DOHH2 (cell line): ENCODE data around the gene LONRF3.
"Not testable (repeated sequence)": the region's sequence is repeated elsewhere in the genome, so short reads cannot be mapped to it uniquely, and the experiment has no call there.

ENCODE experiments used
- H3F3A ChIP-seq: fragments of 200-600 bp; sonication (generic), shearing (Covaris generic); 2 replicates; pipeline ENCODE4 v1.6.0; 2016; ENCODE audit warnings: antibody characterized with exemption, mild to moderate bottlenecking; ENCODE audit not compliant: control insufficient read depth, insufficient read depth
- H3K27ac ChIP-seq: fragments of 200-600 bp; sonication (generic); 2 replicates; pipeline ENCODE4 v1.5.1; 2014; ENCODE audit warnings: low read depth, mild to moderate bottlenecking, low read length, moderate library complexity
- H3K27me3 ChIP-seq: fragments of 200-600 bp; sonication (generic); 2 replicates; pipeline ENCODE4 v1.6.1; 2014; ENCODE audit warnings: mild to moderate bottlenecking, low read length, mixed read lengths; ENCODE audit not compliant: control insufficient read depth
- H3K36me3 ChIP-seq: fragments of 200-600 bp; sonication (generic); 2 replicates; pipeline ENCODE4 v1.6.1; 2014; ENCODE audit warnings: mild to moderate bottlenecking, low read length, moderate library complexity, mixed read lengths; ENCODE audit not compliant: control insufficient read depth
- H3K4me1 ChIP-seq: fragments of 200-600 bp; sonication (generic); 2 replicates; pipeline ENCODE4 v1.6.1; 2014; ENCODE audit warnings: mild to moderate bottlenecking, low read length, mixed read lengths; ENCODE audit not compliant: control insufficient read depth
- H3K4me2 ChIP-seq: fragments of 200-600 bp; sonication (generic); 2 replicates; pipeline ENCODE4 v1.6.0; 2014; ENCODE audit warnings: mild to moderate bottlenecking, low read length, moderate library complexity
- H3K4me3 ChIP-seq: fragments of 200-600 bp; sonication (generic); 2 replicates; pipeline ENCODE4 v1.5.1; 2014; ENCODE audit warnings: mild to moderate bottlenecking, low read length, mixed read lengths
- H3K79me2 ChIP-seq: fragments of 200-600 bp; sonication (generic); 2 replicates; pipeline ENCODE4 v1.6.1; 2014; ENCODE audit warnings: mild to moderate bottlenecking, low read length, mixed read lengths; ENCODE audit not compliant: control insufficient read depth
- H3K9me2 ChIP-seq: fragments of 200-600 bp; sonication (generic); replicated peaks from 2 replicates; pipeline ENCODE4 v1.6.1; 2014; ENCODE audit warnings: mild to moderate bottlenecking, low read length, mixed read lengths; ENCODE audit not compliant: control insufficient read depth
- H3K9me3 ChIP-seq: fragments of 200-600 bp; sonication (generic); 2 replicates; pipeline ENCODE4 v1.6.1; 2014; ENCODE audit warnings: antibody characterized with exemption, low read length, mixed read lengths; ENCODE audit not compliant: control insufficient read depth, insufficient read depth
- H4K20me1 ChIP-seq: fragments of 200-600 bp; sonication (generic); 2 replicates; pipeline ENCODE4 v1.6.0; 2014; ENCODE audit warnings: low read depth, mild to moderate bottlenecking, antibody characterized with exemption, low read length, moderate library complexity; ENCODE audit not compliant: control insufficient read depth, insufficient read depth
- CTCF ChIP-seq: fragments of 200-600 bp; sonication (generic); IDR thresholded peaks from one replicate; pipeline ENCODE4 v1.5.1; 2014; ENCODE audit warnings: antibody characterized with exemption, mild to moderate bottlenecking, low read depth, low read length; ENCODE audit not compliant: poor library complexity, severe bottlenecking
- EZH2phosphoT487 ChIP-seq: fragments of 200-600 bp; sonication (generic); IDR thresholded peaks from 2 replicates; pipeline ENCODE4 v1.6.1; 2017; ENCODE audit warnings: borderline replicate concordance, mild to moderate bottlenecking, antibody characterized with exemption, low read length, moderate library complexity, mixed read lengths

The LONRF3 gene

GRCh38 chrX:119015407-119016237 is 41.2 kb downstream of the LONRF3 start:
- no peaks in the 10 kb centered on the region for H3K9me3 ChIP-seq
- no peaks in the 10 kb centered on the region for H3K9me2 ChIP-seq
- no peaks in the 10 kb centered on the region for H3K27me3 ChIP-seq
- no peak overlapping the region for H3K27ac ChIP-seq
- H3K36me3 ChIP-seq, result no peaks in the 10 kb centered on the region
- H3F3A ChIP-seq, result no peaks in the 10 kb centered on the region
- H3K4me2 ChIP-seq, result no peak overlapping the region
- TF ChIP-seq CTCF, result no peak
- TF ChIP-seq EZH2phosphoT487, result no peak
- H3K4me3 ChIP-seq, result no peak overlapping the region
- H3K79me2 ChIP-seq, result no peaks in the 10 kb centered on the region
- H4K20me1 ChIP-seq, result no peaks in the 10 kb centered on the region
- peaks cover 2% of the 10 kb centered on the region; the same call in 1 of the 2 replicates for H3K4me1 ChIP-seq

- H3F3A ChIP-seq, result no peaks in the 10 kb centered on the region
- H3K27ac ChIP-seq, result no peak overlapping the region
- no peaks in the 10 kb centered on the region for H3K9me3 ChIP-seq
- H3K4me3 ChIP-seq, result no peak overlapping the region
- no peaks in the 10 kb centered on the region for H3K27me3 ChIP-seq
- no peak overlapping the region for H3K4me2 ChIP-seq
- no peaks in the 10 kb centered on the region for H3K79me2 ChIP-seq
- H4K20me1 ChIP-seq, result no peaks in the 10 kb centered on the region
- peaks cover 2% of the 10 kb centered on the region; the same call in 1 of the 2 replicates for H3K4me1 ChIP-seq
- TF ChIP-seq CTCF, result no peak
- TF ChIP-seq EZH2phosphoT487, result no peak
- no peaks in the 10 kb centered on the region for H3K36me3 ChIP-seq
- no peaks in the 10 kb centered on the region for H3K9me2 ChIP-seq
Observed at GRCh38 chrX:119017077-119017476, 42.7 kb downstream of the LONRF3 start.

GRCh38 chrX:119025900-119026299 is 51.5 kb downstream of the LONRF3 start:
- Histone ChIP-seq H4K20me1 (no peaks in the 10 kb centered on the region), H3K27me3 (no peaks in the 10 kb centered on the region), H3K4me2 (no peak overlapping the region), H3F3A (no peaks in the 10 kb centered on the region), H3K9me3 (no peaks in the 10 kb centered on the region), H3K9me2 (no peaks in the 10 kb centered on the region), H3K27ac (no peak overlapping the region), H3K4me3 (no peak overlapping the region), H3K36me3 (no peaks in the 10 kb centered on the region), H3K79me2 (no peaks in the 10 kb centered on the region), H3K4me1 (no peaks in the 10 kb centered on the region)
- no peak for TF ChIP-seq CTCF
- TF ChIP-seq EZH2phosphoT487, result no peak

DNA sequence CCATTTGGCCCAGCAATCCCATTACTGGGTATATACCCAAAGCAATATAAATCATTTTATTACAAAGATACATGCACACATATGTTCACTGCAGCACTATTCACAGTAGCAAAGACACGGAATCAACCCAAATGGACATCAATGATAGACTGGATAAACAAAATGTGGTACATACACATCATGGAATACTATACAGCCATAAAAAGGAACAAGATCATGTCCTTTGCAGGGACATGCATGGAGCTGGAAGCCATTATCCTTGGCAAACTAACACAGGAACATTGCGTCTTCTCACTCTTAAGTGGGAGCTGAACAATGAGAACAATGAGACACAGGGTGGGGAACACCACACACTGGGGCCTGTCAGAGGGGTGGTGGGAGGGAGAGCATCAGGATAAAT is 51.9 kb downstream of the LONRF3 start:
- H3K27me3 ChIP-seq, H3K4me1 ChIP-seq, H3K36me3 ChIP-seq, H3K9me3 ChIP-seq, H3K4me3 ChIP-seq, H3K9me2 ChIP-seq, H4K20me1 ChIP-seq, H3K4me2 ChIP-seq, H3K79me2 ChIP-seq, H3F3A ChIP-seq, H3K27ac ChIP-seq: not testable (repeated sequence)

- not testable (repeated sequence) for H3K4me3 ChIP-seq, H3K36me3 ChIP-seq, H3K9me3 ChIP-seq, H4K20me1 ChIP-seq, H3K79me2 ChIP-seq, H3K27ac ChIP-seq, H3K27me3 ChIP-seq, H3K4me1 ChIP-seq, H3K9me2 ChIP-seq, H3F3A ChIP-seq, H3K4me2 ChIP-seq
Observed at GRCh38 chrX:119027960-119028732, 53.7 kb downstream of the LONRF3 start.
